Measurements from ENCODE around the gene KIF5C.

The KIF5C gene

GRCh38 chr2:149020432-149020851, 145.4 kb downstream of the KIF5C start:
- no peak for DNase-seq (ENCODE audit: low spot score)
- in situ Hi-C loops (cut with MboI; ENCODE audit: low sequenced_read_pairs, unreplicated experiment) = loop anchor here (10.0 kb wide), 2 partner anchors 294 to 544 kb away; no protein-coding TSS in a partner anchor
- TF ChIP-seq CTCF (IDR thresholded peaks at IDR 0.05; ENCODE audit: borderline replicate concordance, control extremely low read depth, extremely low read depth, insufficient read depth, missing control alignments) = no peak

GRCh38 chr2:149021271-149021719, 146.3 kb downstream of the KIF5C start:
- DNase-seq (ENCODE audit: low spot score) = no peak
- TF ChIP-seq CTCF (IDR thresholded peaks at IDR 0.05; ENCODE audit: borderline replicate concordance, control extremely low read depth, extremely low read depth, insufficient read depth, missing control alignments) = no peak
- in situ Hi-C loops (cut with MboI; ENCODE audit: low sequenced_read_pairs, unreplicated experiment) = loop anchor here (10.0 kb wide), 2 partner anchors 294 to 544 kb away; no protein-coding TSS in a partner anchor

- DNase-seq (ENCODE audit: low spot score) = no peak
- no peak for TF ChIP-seq CTCF (IDR thresholded peaks at IDR 0.05; ENCODE audit: borderline replicate concordance, control extremely low read depth, extremely low read depth, insufficient read depth, missing control alignments)
- in situ Hi-C loops (cut with MboI; ENCODE audit: low sequenced_read_pairs, unreplicated experiment) = loop anchor here (10.0 kb wide), 2 partner anchors 293 to 543 kb away; no protein-coding TSS in a partner anchor
These were observed 146.7 kb downstream of the KIF5C start for GRCh38 chr2:149021761-149022160.

GRCh38 chr2:149023091-149023490, 148.1 kb downstream of the KIF5C start:
- no peak for DNase-seq (ENCODE audit: low spot score)
- TF ChIP-seq CTCF (IDR thresholded peaks at IDR 0.05; ENCODE audit: borderline replicate concordance, control extremely low read depth, extremely low read depth, insufficient read depth, missing control alignments) = no peak
- in situ Hi-C loops (cut with MboI; ENCODE audit: low sequenced_read_pairs, unreplicated experiment) = loop anchor here (10.0 kb wide), 2 partner anchors 292 to 542 kb away; no protein-coding TSS in a partner anchor

- DNase-seq (ENCODE audit: low spot score) = no peak
- in situ Hi-C loops (cut with MboI; ENCODE audit: low sequenced_read_pairs, unreplicated experiment) = loop anchor here (10.0 kb wide), 2 partner anchors 287 to 537 kb away; no protein-coding TSS in a partner anchor
- no peak for TF ChIP-seq CTCF (IDR thresholded peaks at IDR 0.05; ENCODE audit: borderline replicate concordance, control extremely low read depth, extremely low read depth, insufficient read depth, missing control alignments)
These were observed 152.7 kb downstream of the KIF5C start for GRCh38 chr2:149027590-149028250.

- DNase-seq (ENCODE audit: low spot score) = no peak
- no peak for TF ChIP-seq CTCF (IDR thresholded peaks at IDR 0.05; ENCODE audit: borderline replicate concordance, control extremely low read depth, extremely low read depth, insufficient read depth, missing control alignments)
- in situ Hi-C loops (cut with MboI; ENCODE audit: low sequenced_read_pairs, unreplicated experiment) = loop anchor here (10.0 kb wide), 2 partner anchors 286 to 536 kb away; no protein-coding TSS in a partner anchor
These were observed 153.3 kb downstream of the KIF5C start for GRCh38 chr2:149028377-149028776.
